H1 (cell line): ENCODE data around the gene ZNRF3. TPM values are rescaled to one million over a fixed set of nuclear protein-coding genes. Genes with fewer than 3 reads are reported as not detected.
A peak's percentile ranks its signal among the peaks of the same experiment; 100 is the strongest.

Experiments
- CTCF ChIA-PET: fragments of 300-600 bp; sonication (Branson Sonifier 250); formaldehyde crosslinking; loops from one replicate; lab custom pipeline; 2021; ENCODE audit not compliant: partially characterized antibody; lab: Charles Lee
- POLR2A ChIA-PET: fragments of 300-600 bp; sonication (Branson Sonifier 250); formaldehyde crosslinking; loops from one replicate; lab custom pipeline; 2021; ENCODE audit warnings: inconsistent platforms; ENCODE audit not compliant: partially characterized antibody; lab: Charles Lee
- DNase-seq, 2 experiments: peaks; one replicate each; pipeline versions ENCODE4 v3.0.0 to v3.0.0-alpha.2; 2010 to 2022; ENCODE audit warnings: low spot score in 2 of 2, low read depth in 1 of 2, mixed read lengths in 1 of 2
- FAIRE-seq: peaks from 2 replicates; lab custom pipeline; 2011; peaks lifted over from hg19 to GRCh38; lab: Jason Lieb, UNC
- H2AFZ ChIP-seq: 2 replicates; pipeline ENCODE4 v1.8.1; 2012; ENCODE audit warnings: low read length, inconsistent platforms
- H2AK5ac ChIP-seq: 2 replicates; pipeline ENCODE4 v1.6.1; 2013; ENCODE audit warnings: low read depth, low read length
- H2BK120ac ChIP-seq: replicated peaks from 2 replicates; pipeline ENCODE3; 2013; ENCODE audit warnings: low read depth, low read length, inconsistent platforms
- H2BK12ac ChIP-seq: 2 replicates; pipeline ENCODE4 v1.6.1; 2013; ENCODE audit warnings: low read depth, low read length
- H2BK15ac ChIP-seq: 2 replicates; pipeline ENCODE4 v1.6.1; 2013; ENCODE audit warnings: low read length
- H2BK20ac ChIP-seq: 2 replicates; pipeline ENCODE4 v1.6.1; 2013; ENCODE audit warnings: low read length
- H2BK5ac ChIP-seq: 2 replicates; pipeline ENCODE4 v1.6.1; 2013; ENCODE audit warnings: low read depth, low read length
- H3K14ac ChIP-seq: 2 replicates; pipeline ENCODE4 v1.6.1; 2013; ENCODE audit warnings: inconsistent platforms; ENCODE audit not compliant: insufficient read length
- H3K18ac ChIP-seq: 2 replicates; pipeline ENCODE4 v1.6.1; 2013; ENCODE audit warnings: low read length; ENCODE audit errors: extremely low read depth
- H3K23ac ChIP-seq: 2 replicates; pipeline ENCODE4 v1.6.1; 2013; ENCODE audit warnings: inconsistent platforms; ENCODE audit not compliant: insufficient read length
- H3K23me2 ChIP-seq: 2 replicates; pipeline ENCODE4 v1.6.1; 2013; ENCODE audit warnings: low read depth, low read length
- H3K27ac ChIP-seq: 2 replicates; pipeline ENCODE4 v1.6.1; 2011; ENCODE audit warnings: low read depth, low read length, inconsistent platforms
- H3K27me3 ChIP-seq, 4 experiments: replicated peaks in 1 of 4; 1 replicate in 1 of 4; 2 replicates in 3 of 4; pipeline versions ENCODE4 v1.6.1 to v1.8.1; 2011 to 2013; ENCODE audit warnings: low read length in 3 of 4, mild to moderate bottlenecking in 3 of 4, inconsistent platforms in 2 of 4, mixed read lengths in 2 of 4, moderate library complexity in 1 of 4; ENCODE audit not compliant: control insufficient read depth in 3 of 4, insufficient read depth in 3 of 4; ENCODE audit errors: extremely low read depth in 1 of 4
- H3K36me3 ChIP-seq, 4 experiments: 2 replicates each; pipeline versions ENCODE4 v1.6.1 to v1.8.1; 2011 to 2013; ENCODE audit warnings: mild to moderate bottlenecking in 4 of 4, low read length in 3 of 4, moderate library complexity in 2 of 4, control low read depth in 1 of 4, inconsistent platforms in 1 of 4; ENCODE audit not compliant: insufficient read depth in 4 of 4, control insufficient read depth in 2 of 4
- H3K4ac ChIP-seq: replicated peaks from 2 replicates; pipeline ENCODE3; 2013; ENCODE audit warnings: low read length, low read depth, mixed read lengths, inconsistent platforms; ENCODE audit not compliant: insufficient read length
- H3K4me1 ChIP-seq, 4 experiments: replicated peaks in 1 of 4; 1 replicate in 1 of 4; 2 replicates in 3 of 4; pipeline versions ENCODE4 v1.6.1 to v1.8.1; 2011 to 2013; ENCODE audit warnings: low read length in 3 of 4, inconsistent platforms in 2 of 4, mixed read lengths in 1 of 4; ENCODE audit not compliant: insufficient read depth in 4 of 4, control insufficient read depth in 3 of 4
- H3K4me2 ChIP-seq, 2 experiments: 2 replicates each; pipeline versions ENCODE4 v1.6.1 to v1.8.1; 2011 to 2013; ENCODE audit warnings: low read depth in 2 of 2, low read length in 2 of 2, control low read depth in 1 of 2, inconsistent platforms in 1 of 2, mild to moderate bottlenecking in 1 of 2; ENCODE audit not compliant: insufficient read depth in 1 of 2
- H3K4me3 ChIP-seq, 4 experiments: fragments of 200-600, 300-600 bp in 1 of 4; sonication (generic), shearing (Covaris generic), sonication (Bioruptor Twin) in 1 of 4; 2 replicates each; pipeline versions ENCODE4 v1.5.1 to v1.8.1; 2011 to 2016; ENCODE audit warnings: low read length in 4 of 4, low read depth in 3 of 4, control low read depth in 2 of 4, inconsistent platforms in 2 of 4, mild to moderate bottlenecking in 2 of 4, mixed read lengths in 1 of 4, moderate library complexity in 1 of 4; ENCODE audit not compliant: insufficient read depth in 2 of 4; ENCODE audit errors: extremely low read depth in 1 of 4
- H3K56ac ChIP-seq: replicated peaks from 2 replicates; pipeline ENCODE3; 2013; ENCODE audit warnings: low read depth, mild to moderate bottlenecking, mixed read lengths, low read length, inconsistent platforms; ENCODE audit not compliant: insufficient read length
- H3K79me1 ChIP-seq: 2 replicates; pipeline ENCODE4 v1.6.1; 2013; ENCODE audit warnings: low read depth, low read length, control low read depth
- H3K79me2 ChIP-seq, 2 experiments: 2 replicates each; pipeline versions ENCODE4 v1.6.1 to v1.8.1; 2012 to 2013; ENCODE audit warnings: low read length in 2 of 2, mild to moderate bottlenecking in 2 of 2, inconsistent platforms in 1 of 2; ENCODE audit not compliant: insufficient read depth in 2 of 2, control insufficient read depth in 1 of 2
- H3K9ac ChIP-seq, 4 experiments: replicated peaks in 1 of 4; 1 replicate in 1 of 4; 2 replicates in 3 of 4; pipeline versions ENCODE4 v1.6.1 to v1.8.1; 2011 to 2013; ENCODE audit warnings: low read depth in 3 of 4, low read length in 3 of 4, control low read depth in 2 of 4, mild to moderate bottlenecking in 2 of 4, moderate library complexity in 2 of 4, inconsistent platforms in 1 of 4; ENCODE audit errors: extremely low read depth in 1 of 4
- H3K9me3 ChIP-seq, 2 experiments: 2 replicates each; pipeline versions ENCODE4 v1.6.1 to v1.8.1; 2012 to 2013; ENCODE audit warnings: mild to moderate bottlenecking in 2 of 2, moderate library complexity in 2 of 2, control low read depth in 1 of 2, inconsistent platforms in 1 of 2, low read depth in 1 of 2, low read length in 1 of 2, mixed read lengths in 1 of 2; ENCODE audit not compliant: insufficient read depth in 2 of 2
- H4K20me1 ChIP-seq, 2 experiments: replicated peaks in 1 of 2; 2 replicates each; pipeline versions ENCODE3 to v1.8.1; 2011 to 2013; ENCODE audit warnings: inconsistent platforms in 2 of 2, low read length in 2 of 2, mild to moderate bottlenecking in 1 of 2; ENCODE audit not compliant: insufficient read depth in 2 of 2, control insufficient read depth in 1 of 2
- H4K5ac ChIP-seq: 2 replicates; pipeline ENCODE4 v1.6.1; 2013; ENCODE audit warnings: low read length, low read depth, mixed read lengths, inconsistent platforms; ENCODE audit not compliant: insufficient read length
- H4K8ac ChIP-seq: 2 replicates; pipeline ENCODE4 v1.8.0; 2013; ENCODE audit warnings: mild to moderate bottlenecking, moderate library complexity, low read length, inconsistent platforms; ENCODE audit not compliant: insufficient read depth; ENCODE audit errors: extremely low read depth
- H4K91ac ChIP-seq: replicated peaks from 2 replicates; pipeline ENCODE3; 2013; ENCODE audit warnings: low read length, mixed read lengths, inconsistent platforms; ENCODE audit not compliant: insufficient read length
- BCL11A ChIP-seq, 2 experiments: IDR thresholded peaks; one replicate each; pipeline ENCODE4 v1.6.1; 2011; ENCODE audit warnings: low read depth in 2 of 2, low read length in 2 of 2, mild to moderate bottlenecking in 2 of 2
- CEBPB ChIP-seq: IDR thresholded peaks from 2 replicates; pipeline ENCODE4 v1.6.1; 2012; ENCODE audit warnings: low read depth, low read length
- E2F6 ChIP-seq: IDR thresholded peaks from 2 replicates; pipeline ENCODE4 v1.6.1; 2012; ENCODE audit warnings: inconsistent platforms
- EGR1 ChIP-seq: IDR thresholded peaks from 2 replicates; pipeline ENCODE4 v1.6.1; 2011; ENCODE audit warnings: low read depth, low read length, borderline replicate concordance
- EZH2 ChIP-seq: fragments of 200-600 bp; sonication (generic); IDR thresholded peaks from 2 replicates; pipeline ENCODE4 v1.7.1; 2012; ENCODE audit warnings: low read depth, mild to moderate bottlenecking, moderate library complexity, low read length, inconsistent platforms; ENCODE audit not compliant: severe bottlenecking
- FOSL1 ChIP-seq: IDR thresholded peaks from 2 replicates; pipeline ENCODE4 v1.6.1; 2011; ENCODE audit warnings: mild to moderate bottlenecking, low read depth, low read length, moderate library complexity; ENCODE audit not compliant: insufficient read depth
- KDM4A ChIP-seq: IDR thresholded peaks from one replicate; pipeline ENCODE4 v1.7.1; 2012; ENCODE audit warnings: low read depth, mild to moderate bottlenecking, moderate library complexity, low read length, inconsistent platforms; ENCODE audit not compliant: severe bottlenecking
- KDM5A ChIP-seq: fragments of 200-600 bp; IDR thresholded peaks from 2 replicates; pipeline ENCODE4 v1.7.1; 2012; ENCODE audit warnings: mild to moderate bottlenecking, low read length, inconsistent platforms, mixed read lengths
- POLR2AphosphoS5 ChIP-seq: IDR thresholded peaks from 2 replicates; pipeline ENCODE4 v1.6.1; 2011; ENCODE audit warnings: low read depth, low read length
- POU5F1 ChIP-seq: IDR thresholded peaks from 2 replicates; pipeline ENCODE4 v1.6.1; 2011; ENCODE audit warnings: low read depth, mild to moderate bottlenecking, low read length, moderate library complexity
- SIX5 ChIP-seq: IDR thresholded peaks from 2 replicates; pipeline ENCODE4 v1.6.1; 2011; ENCODE audit warnings: mild to moderate bottlenecking, low read depth, low read length
- SUZ12 ChIP-seq: fragments of 200-600 bp; sonication (generic); IDR thresholded peaks from 2 replicates; pipeline ENCODE4 v1.6.1; 2012; ENCODE audit warnings: mild to moderate bottlenecking, inconsistent platforms, low read length, moderate library complexity, mixed read lengths
- ZNF274 ChIP-seq: IDR thresholded peaks from 2 replicates; pipeline ENCODE4 v1.7.0; 2012; ENCODE audit warnings: low read length, borderline replicate concordance; ENCODE audit errors: extremely low read depth
- WGBS, 2 experiments: shearing (Covaris generic) in 1 of 2; methylation state at CpG; one replicate each; pipeline versions ENCODE4 v1.1.6 to v1.1.7; 2013 to 2015; ENCODE audit warnings: low lambda C conversion rate in 2 of 2, mixed read lengths in 2 of 2, inconsistent platforms in 1 of 2, low coverage in 1 of 2, missing lambda C conversion rate in 1 of 2; ENCODE audit not compliant: insufficient replicate concordance in 2 of 2, insufficient coverage in 1 of 2, insufficient read length in 1 of 2; ENCODE audit errors: extremely low coverage in 1 of 2, missing lambda C conversion rate in 1 of 2; 5-methylcytosine and 5-hydroxymethylcytosine counted together
- polyA plus RNA-seq, 7 experiments: library from polyadenylated mRNA; depleted of rRNA in 3 of 7; stranded (reverse) in 5 of 7; unstranded in 2 of 7; fragments of >200 nt in 5 of 7; fragments of 200-250 nt in 2 of 7; gene quantifications; 1 replicate in 5 of 7; 2 replicates in 1 of 7; 4 replicates in 1 of 7; pipeline versions ENCODE4 v1.2.1 to v1.2.3, GENCODE V29; 2011 to 2013; ENCODE audit warnings: missing spikeins in 2 of 7, mixed read lengths in 2 of 7
- total RNA-seq: library from RNA; stranded (reverse); fragmentation: NEBNext Ultra II Directional; extraction: Animal tissue kit (Norgen Biotek cat#: 25700); gene quantifications from 2 replicates; pipeline ENCODE4 v1.2.1, GENCODE V29; 2021

Gene ZNRF3
- total and polyA plus RNA-seq, 2 of the 8 experiments (the other 6 are each of a cell fraction or from before 2014, with no cell fraction given) = 14.1 to 21.7 TPM

GRCh38 chr22:29014773-29015172 lies 131.4 kb downstream of the ZNRF3 start:
- ChIA-PET CTCF (interaction anchor here (0.8 to 5.2 kb wide), 5 partner anchors 9 to 98 kb away, joined by 3 to 37 read pairs (median 4); no protein-coding TSS in a partner anchor), POLR2A (interaction anchor here (1.3 to 2.2 kb wide), 3 partner anchors 10 to 215 kb away, joined by 3 to 16 read pairs (median 4); partner anchors contain the start of gene XBP1)
- Histone ChIP-seq H2BK120ac (no peak overlapping the region), H3K36me3 (peaks cover 0 to 3% (median 0%) of the 10 kb centered on the region in 4 experiments; a peak in 1 of 8 replicates), H3K79me2 (peaks cover 2 to 42% of the 10 kb centered on the region in 2 experiments; a peak in 2 of 4 replicates), H3K4me3 (no peak overlapping the region), H4K5ac (no peak overlapping the region), H3K9me3 (no peaks in the 10 kb centered on the region), H3K14ac (no peak overlapping the region), H3K23ac (no peak overlapping the region), H3K4me2 (0 out of 4 replicates have a peak overlapping the region, but pooled peaks of 1 of the 2 experiments have one; percentile 15), H3K18ac (no peak overlapping the region), H3K23me2 (no peaks in the 10 kb centered on the region), H4K20me1 (peaks cover 0 to 2% of the 10 kb centered on the region in 2 experiments), H2AFZ (no peak overlapping the region), H3K79me1 (peaks cover 3% of the 10 kb centered on the region; the same call in 1 of the 2 replicates), H3K27me3 (no peaks in the 10 kb centered on the region; a peak in 1 of 7 replicates), H3K56ac (no peak overlapping the region), H3K4me1 (peaks cover 3 to 18% (median 8%) of the 10 kb centered on the region in 4 experiments; a peak in 5 of 7 replicates), H3K9ac (no peak overlapping the region), H4K8ac (no peak overlapping the region), H4K91ac (no peak overlapping the region), H2AK5ac (no peak overlapping the region), H2BK12ac (no peak overlapping the region), H3K4ac (no peak overlapping the region), H2BK5ac (no peak overlapping the region), H2BK15ac (no peak overlapping the region), H2BK20ac (no peak overlapping the region), H3K27ac (no peak overlapping the region)
- 84% methylated on average over 4 of the region's 4 CpGs; no CpG with 5 or more reads in 1 of the 2 experiments for WGBS, 2 experiments
- FAIRE-seq (no peak), DNase-seq (no peak)
- TF ChIP-seq ZNF274 (no peak), BCL11A (IDR thresholded peaks at IDR 0.05; ENCODE audit: low read depth in 2 of 2, low read length in 2 of 2) (no peak), EZH2 (no peak), FOSL1 (no peak), KDM5A (no peak), E2F6 (no peak), CEBPB (no peak), EGR1 (no peak), KDM4A (no peak), SIX5 (no peak), POLR2AphosphoS5 (no peak), POU5F1 (no peak), SUZ12 (no peak)
